Inferior parietal cortex (tissue), 1 donor: ENCODE results near the gene GTPBP4.
A peak's percentile ranks its signal among the peaks of the same experiment; 100 is the strongest.
"Not testable (repeated sequence)": the region's sequence is repeated elsewhere in the genome, so short reads cannot be mapped to it uniquely, and the experiment has no call there.

Source experiments
- DNase-seq: peaks from one replicate; pipeline ENCODE4 v3.0.0-alpha.2; 2016; ENCODE audit errors: extremely low spot score

GTPBP4 gene

GRCh38 chr10:1024103-1024502 lies 35.9 kb downstream of the GTPBP4 start:
- DNase-seq = no peak

GRCh38 chr10:1025683-1026082 lies 37.4 kb downstream of the GTPBP4 start, which contains the start of gene IDI2:
Gene IDI2 (minus strand): TSS chr10:1025859. CDS start chr10:1024723, 1,136 bp downstream.
- no peak for DNase-seq

GRCh38 chr10:1026578-1026977 lies 38.3 kb downstream of the GTPBP4 start:
- no peak for DNase-seq

GRCh38 chr10:1029838-1030237 lies 41.6 kb downstream of the GTPBP4 start:
- no peak for DNase-seq

GRCh38 chr10:1033601-1034000 lies 45.4 kb downstream of the GTPBP4 start:
- DNase-seq = no peak

- peak; percentile 64 for DNase-seq
Measured at GRCh38 chr10:1034758-1035157, 46.5 kb downstream of the GTPBP4 start.

- DNase-seq = peak; percentile 38
Measured at GRCh38 chr10:1035201-1035600, 47.0 kb downstream of the GTPBP4 start.

GRCh38 chr10:1036341-1036791 lies 48.1 kb downstream of the GTPBP4 start:
- no peak for DNase-seq

GRCh38 chr10:1037098-1037497 lies 48.9 kb downstream of the GTPBP4 start:
- no peak for DNase-seq

- DNase-seq = not testable (repeated sequence)
Measured at GRCh38 chr10:1038769-1039168, 50.5 kb downstream of the GTPBP4 start.

- no peak for DNase-seq
Measured at GRCh38 chr10:1040133-1040532, 51.9 kb downstream of the GTPBP4 start.

- no peak for DNase-seq
Measured at GRCh38 chr10:1041514-1041913, 53.3 kb downstream of the GTPBP4 start.

GRCh38 chr10:1043532-1043995 lies 55.3 kb downstream of the GTPBP4 start:
- DNase-seq = no peak

GRCh38 chr10:1044146-1044545 lies 55.9 kb downstream of the GTPBP4 start:
- no peak for DNase-seq

- DNase-seq = no peak
Measured at GRCh38 chr10:1044964-1045363, 56.7 kb downstream of the GTPBP4 start.

GRCh38 chr10:1045415-1045814 lies 57.2 kb downstream of the GTPBP4 start:
- no peak for DNase-seq

GRCh38 chr10:1047937-1048336 lies 59.7 kb downstream of the GTPBP4 start:
- no peak for DNase-seq

GRCh38 chr10:1048349-1048731 lies 60.1 kb downstream of the GTPBP4 start:
- peak; percentile 42 for DNase-seq

- peak; percentile 96 for DNase-seq
Measured at GRCh38 chr10:1048732-1049424, 60.6 kb downstream of the GTPBP4 start, which contains the start of gene IDI1. Gene IDI1 (minus strand): TSS chr10:1049119. CDS start chr10:1049003, 116 bp downstream.

GRCh38 chr10:1049425-1049958 lies 61.3 kb downstream of the GTPBP4 start:
- no peak for DNase-seq

- DNase-seq = peak; percentile 41
Measured at GRCh38 chr10:1050145-1050544, 61.9 kb downstream of the GTPBP4 start.

GRCh38 chr10:1050554-1050953 lies 62.3 kb downstream of the GTPBP4 start:
- DNase-seq = no peak

- DNase-seq = no peak
Measured at GRCh38 chr10:1054684-1055083, 66.5 kb downstream of the GTPBP4 start.
